HG03159 (cell line): ENCODE results near the gene METTL23.

Source experiments
- ATAC-seq: cut with Tn5 transposase; IDR thresholded peaks from one replicate; pipeline ENCODE4 v1.9.1; 2021; ENCODE audit warnings: mild to moderate bottlenecking, moderate library complexity; ENCODE audit not compliant: unreplicated experiment

The METTL23 gene

DNA sequence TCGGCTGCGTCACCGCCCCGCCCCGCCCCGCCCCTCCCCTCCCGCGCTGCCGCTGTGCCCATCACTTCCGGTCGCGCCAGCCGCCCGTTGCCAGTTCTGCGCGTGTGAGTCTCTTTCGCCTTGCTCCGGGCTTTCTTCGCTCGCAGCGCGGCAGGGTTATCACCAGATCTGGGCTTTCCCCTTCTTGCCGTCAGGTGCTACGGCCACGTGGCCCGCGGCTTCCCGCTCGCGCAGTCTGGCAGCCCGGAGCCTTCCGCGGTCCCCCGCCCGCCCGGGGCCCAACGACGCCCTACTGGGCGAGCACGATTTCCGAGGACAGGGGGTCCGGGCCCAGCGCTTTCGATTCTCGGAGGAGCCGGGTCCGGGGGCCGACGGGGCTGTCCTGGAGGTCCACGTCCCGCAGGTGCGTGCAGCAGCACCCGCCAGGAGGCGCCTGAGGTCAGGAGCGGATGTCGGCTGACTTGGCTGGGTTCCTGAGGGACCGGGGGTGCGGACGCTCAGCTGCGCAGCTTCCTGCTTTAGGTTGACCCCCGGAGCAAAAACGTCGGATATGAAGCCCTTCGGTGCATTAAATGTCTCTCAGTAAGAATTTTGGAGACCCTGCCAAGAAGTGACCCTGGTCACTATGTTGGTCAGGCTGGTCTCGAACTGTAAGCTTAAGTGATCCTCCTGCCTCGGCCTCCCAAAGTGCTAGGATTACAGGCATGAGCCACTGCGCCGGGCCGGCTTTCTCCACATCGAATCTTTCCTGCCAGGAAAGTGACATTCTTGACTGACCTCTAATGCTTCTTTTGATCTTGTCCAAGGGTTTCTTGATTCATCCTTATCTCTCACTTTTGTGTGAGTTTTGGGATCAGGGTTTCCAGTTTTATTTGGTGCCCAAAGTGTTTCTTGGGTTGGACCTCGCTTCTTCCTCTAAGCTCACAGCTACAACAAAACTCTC, at the start of gene METTL23:
Gene METTL23 (plus strand): TSS at position 64 of the 943 bp plus-strand sequence. CDS start 2,872 bp downstream, outside the sequence.
- peak; percentile 43 for ATAC-seq

DNA sequence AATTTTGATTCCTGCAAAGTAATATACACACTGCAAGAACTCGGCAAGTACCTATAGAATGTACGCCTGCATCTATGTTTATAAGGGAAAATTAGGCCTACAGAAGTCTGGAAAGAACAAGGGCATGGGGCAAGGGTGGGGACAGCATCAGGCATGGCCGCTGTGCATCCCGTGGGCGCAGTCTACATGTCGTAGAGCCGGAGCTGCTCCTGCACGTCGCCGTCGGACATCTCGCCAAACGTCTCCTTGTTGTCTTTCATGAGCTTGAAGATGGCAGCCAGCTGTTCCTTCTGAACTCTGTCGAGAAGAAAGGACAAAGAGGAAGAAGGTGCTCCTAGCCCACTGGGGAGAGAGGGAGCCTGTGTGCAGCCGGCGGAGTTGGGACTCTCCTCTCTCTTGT, 49.2 kb upstream of the METTL23 start:
- no peak for ATAC-seq

DNA sequence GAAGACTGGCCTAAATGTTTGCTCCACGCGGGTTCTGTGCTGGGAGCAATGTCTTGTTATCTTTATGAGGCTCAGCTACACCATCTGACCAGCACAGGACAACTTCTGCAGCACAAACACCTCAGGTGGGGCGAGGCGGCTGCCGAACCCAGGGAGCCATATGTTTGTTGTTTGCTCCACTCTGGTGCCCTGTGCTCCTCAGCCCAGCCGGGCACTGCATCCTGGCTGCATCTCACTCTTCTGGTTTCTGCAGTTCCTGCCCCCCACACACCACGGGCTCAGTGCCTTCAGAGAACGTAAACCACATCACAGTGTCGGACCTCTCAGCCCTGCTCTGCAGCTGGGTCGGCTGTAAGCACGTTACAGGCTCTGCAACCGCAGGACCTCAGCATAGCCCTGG, 48.3 kb upstream of the METTL23 start:
- ATAC-seq, result no peak

- no peak for ATAC-seq
Observed at GRCh38 chr17:76679239-76679638, 47.4 kb upstream of the METTL23 start.

DNA sequence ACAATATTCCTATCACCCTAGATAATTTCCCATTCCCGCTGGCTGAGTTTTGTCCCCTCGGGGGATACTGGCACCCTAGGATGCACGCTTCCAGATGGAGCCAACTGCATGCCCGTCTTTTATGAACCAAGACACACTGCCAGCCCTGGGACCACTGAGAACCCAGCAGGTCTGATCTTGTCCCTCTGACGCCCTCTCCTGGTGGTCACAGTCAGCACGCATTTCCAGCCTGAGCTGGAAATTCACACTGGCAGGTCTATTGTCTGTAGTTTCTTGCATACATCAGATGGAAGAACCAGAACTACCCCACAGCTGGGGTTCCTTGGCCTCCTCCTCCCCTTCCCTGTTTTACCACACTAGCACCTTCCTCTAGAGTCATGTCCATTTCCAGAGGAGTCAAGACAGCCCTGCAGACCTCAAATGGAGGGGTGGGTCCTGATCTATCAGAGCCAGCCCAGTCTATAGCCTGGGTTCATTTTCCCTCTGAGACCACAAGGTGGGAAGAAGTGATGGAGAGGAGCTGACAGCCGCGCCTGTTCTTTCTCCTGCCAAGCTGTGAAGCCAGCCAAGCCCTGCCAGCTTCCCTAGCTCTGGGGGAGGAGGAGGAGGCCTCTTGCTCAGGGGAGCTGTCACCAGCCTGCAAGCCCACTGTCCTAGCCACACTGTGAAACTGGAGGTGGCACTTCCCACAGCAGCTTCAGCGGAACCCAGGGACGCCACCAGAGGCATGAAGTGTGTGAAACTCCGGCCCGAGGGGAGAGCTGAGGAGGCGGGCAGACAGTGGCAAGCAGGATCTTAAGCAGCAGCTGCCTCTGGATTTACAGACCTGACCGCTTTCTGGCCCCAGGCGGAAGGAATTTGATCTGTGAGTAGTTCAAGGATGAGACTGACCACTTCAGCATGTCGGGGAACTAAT, 45.2 kb upstream of the METTL23 start:
- ATAC-seq, result no peak

- ATAC-seq, result no peak
Observed at GRCh38 chr17:76682296-76682695, 44.3 kb upstream of the METTL23 start.

- no peak for ATAC-seq
Observed at GRCh38 chr17:76683011-76683755, 43.5 kb upstream of the METTL23 start.

DNA sequence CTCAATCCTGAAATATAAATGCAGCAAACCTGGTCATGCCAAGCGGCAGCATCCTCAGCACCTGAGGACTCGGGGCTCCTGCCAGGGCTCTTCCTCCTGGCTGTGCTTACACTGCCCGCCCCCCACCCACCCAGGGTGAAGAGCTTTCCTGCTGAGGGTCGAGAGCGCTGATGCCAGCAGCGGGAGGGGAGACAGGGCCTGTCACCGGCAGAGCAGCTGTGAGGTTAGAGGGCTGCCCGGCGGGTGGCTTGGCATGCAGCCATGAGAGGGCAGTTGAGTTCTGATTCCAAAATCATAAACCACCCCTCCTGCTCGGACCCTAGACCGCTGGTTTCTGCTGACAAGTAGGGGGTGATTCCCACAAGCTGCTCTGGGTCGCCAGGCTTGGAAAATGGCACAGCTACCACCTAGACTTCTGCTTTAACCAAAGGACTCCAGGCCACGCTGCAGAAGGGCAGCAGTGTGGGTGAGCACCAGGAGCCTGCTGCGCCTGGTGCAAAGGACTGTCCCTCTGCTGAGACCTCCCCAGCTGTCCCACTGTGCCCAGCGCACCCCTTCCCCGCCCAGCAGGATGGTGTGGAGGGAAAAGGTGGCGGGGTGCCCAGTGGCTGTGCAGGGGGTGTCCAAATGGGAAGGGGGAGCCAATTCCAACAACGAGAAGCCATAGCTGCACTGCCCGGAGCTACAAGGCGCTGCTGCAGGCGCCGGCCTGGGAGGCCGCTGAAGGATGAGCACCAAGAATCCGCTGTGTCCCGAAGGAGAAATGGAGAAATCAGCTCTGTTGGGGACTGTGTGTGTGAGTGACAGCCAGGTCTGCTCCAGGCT, 42.5 kb upstream of the METTL23 start:
- ATAC-seq, result no peak

DNA sequence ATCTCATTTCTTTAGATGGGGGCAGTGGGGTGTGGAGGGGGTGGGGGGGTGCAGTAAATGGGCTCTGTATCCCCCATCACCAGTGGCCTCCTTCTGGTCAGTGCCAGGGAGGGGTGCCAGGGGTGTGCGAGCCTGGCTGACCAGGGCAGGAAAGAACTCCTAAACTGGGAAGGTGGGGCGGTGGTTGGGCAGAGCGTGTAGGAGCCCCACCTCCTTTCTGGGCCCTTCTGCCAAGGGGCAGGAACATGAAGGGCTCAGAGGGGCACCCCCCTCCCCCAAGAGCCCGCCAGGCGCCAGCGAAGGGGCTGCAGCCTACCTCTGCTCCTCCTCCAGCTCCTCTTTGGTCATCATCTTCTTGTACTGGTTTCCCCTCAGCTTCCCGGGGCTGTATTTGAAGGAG, 41.9 kb upstream of the METTL23 start:
- no peak for ATAC-seq

DNA sequence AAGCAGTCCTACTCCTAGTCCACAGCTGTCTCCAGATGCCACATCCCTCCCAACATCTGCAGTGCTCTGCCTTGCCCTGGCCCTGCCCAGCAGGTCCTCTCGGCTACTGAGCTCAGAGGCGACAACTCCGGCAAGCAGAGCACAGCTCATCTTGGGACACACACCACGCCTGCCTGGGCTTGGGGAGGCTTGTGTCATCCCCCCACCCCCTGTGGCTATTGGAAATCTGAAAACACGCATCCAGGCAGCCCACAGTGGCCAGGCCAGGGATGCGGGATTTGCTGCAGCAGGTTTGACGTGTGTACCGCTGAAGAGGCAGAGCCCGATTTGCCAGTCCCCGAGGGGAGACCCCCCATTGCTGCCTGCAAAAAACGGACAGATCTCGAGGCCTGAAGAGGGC, 41.3 kb upstream of the METTL23 start:
- no peak for ATAC-seq

DNA sequence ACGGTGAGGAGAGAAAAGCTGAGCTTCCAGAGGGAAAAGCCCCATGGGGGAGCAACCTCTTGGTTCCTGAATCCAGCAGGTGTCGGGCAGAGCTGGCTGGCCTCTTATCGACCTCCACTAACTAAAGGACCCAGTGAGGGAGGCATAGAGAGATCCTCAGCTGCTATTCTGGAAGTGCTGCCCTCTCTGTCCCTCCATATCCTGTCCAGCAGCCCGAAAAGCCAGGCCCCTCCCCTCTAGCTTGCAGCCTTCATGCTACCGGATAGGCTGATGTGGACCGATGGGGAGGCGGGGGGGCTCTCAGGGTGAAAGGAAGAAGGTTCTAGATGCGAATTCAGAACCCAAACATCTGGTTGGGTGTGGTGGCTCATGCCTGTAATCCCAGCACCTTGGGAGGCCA, 40.8 kb upstream of the METTL23 start:
- no peak for ATAC-seq

GRCh38 chr17:76686538-76687297, 39.9 kb upstream of the METTL23 start:
- ATAC-seq, result no peak

GRCh38 chr17:76687298-76688164, 39.1 kb upstream of the METTL23 start:
- no peak for ATAC-seq

DNA sequence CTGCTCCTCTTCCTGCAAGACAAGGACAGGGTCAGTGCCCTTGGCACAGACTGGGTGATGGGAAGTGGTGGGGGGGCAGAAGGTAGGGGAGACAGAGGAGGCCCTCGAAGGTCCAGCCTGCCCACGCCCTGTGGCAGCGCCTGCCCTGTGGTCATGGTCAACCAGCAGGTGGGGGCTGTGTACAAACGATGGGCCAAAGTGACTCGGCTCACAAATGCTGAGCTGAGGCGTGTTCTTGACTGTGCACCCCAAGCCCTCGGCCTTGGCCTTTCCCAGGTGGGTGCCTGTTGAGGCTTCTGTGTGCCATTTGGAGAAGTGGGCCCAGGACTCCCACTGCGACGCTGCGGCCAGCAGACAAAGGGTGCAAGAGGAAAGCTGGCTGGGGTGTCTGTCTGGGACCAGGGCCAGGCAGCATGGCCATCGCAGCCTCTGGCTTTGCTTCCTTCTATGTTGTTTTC, 38.4 kb upstream of the METTL23 start:
- ATAC-seq, result no peak

GRCh38 chr17:76689859-76690258, 36.8 kb upstream of the METTL23 start:
- ATAC-seq, result no peak

DNA sequence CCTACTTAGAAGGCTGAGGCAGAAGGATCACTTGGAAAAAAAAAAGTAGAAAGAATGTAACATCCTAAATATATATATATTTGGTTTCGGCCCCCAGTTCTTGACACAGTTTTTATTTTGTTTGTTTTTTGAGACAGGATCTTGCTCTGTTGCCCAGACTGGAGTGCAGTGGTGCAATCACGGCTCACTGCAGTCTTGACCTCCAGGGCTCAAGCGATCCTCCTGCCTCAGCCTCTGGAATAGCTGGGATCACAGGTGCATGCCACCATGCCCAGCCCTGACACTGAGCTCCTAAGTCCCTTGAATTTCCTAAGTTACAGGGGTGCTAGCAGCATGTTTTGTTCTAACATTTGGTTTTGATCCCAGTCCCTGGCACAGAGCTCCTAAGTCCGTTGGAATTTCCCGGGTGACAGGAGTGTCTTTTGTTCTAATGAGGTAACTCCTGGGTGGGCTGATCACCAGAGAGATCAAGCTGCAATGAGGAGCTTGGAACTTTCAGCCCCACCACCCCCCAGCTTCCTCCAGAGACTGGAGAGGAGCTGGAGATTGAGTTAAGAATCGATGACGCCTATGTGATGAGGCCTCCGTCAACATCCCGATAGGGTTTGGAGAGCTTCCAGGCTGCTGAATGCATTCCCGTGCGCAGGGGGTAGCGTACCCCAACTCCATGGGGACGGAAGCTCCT, 35.9 kb upstream of the METTL23 start:
- ATAC-seq, result no peak

GRCh38 chr17:76691379-76692191, 35.1 kb upstream of the METTL23 start:
- no peak for ATAC-seq
